ENCODE measurements around the gene TGFB1I1. TPM values are rescaled to one million over a fixed set of nuclear protein-coding genes. Genes with fewer than 3 reads are reported as not detected.

The TGFB1I1 gene
- total and polyA plus RNA-seq, 2 experiments from 2014 or later, result 4.1 to 4.2 TPM

- no peaks in the 10 kb centered on the region for H3K36me3 ChIP-seq (ENCODE audit: insufficient read depth)
- TF ChIP-seq ETS1 (IDR thresholded peaks at IDR 0.05) (no peak), POLR2AphosphoS5 (IDR thresholded peaks at IDR 0.05; ENCODE audit: low read depth) (no peak; the same call in 1 of the 2 replicates), JUNB (IDR thresholded peaks at IDR 0.05; ENCODE audit: unreplicated experiment) (no peak), STAT1 (IDR thresholded peaks at IDR 0.05; ENCODE audit: unreplicated experiment) (no peak), EZH2phosphoT487 (IDR thresholded peaks at IDR 0.05; ENCODE audit: unreplicated experiment) (no peak), REST (IDR thresholded peaks at IDR 0.05; ENCODE audit: unreplicated experiment) (no peak), CREB1 (CRISPR knock-in tag; IDR thresholded peaks at IDR 0.05; ENCODE audit: low read depth) (no peak), NANOG (IDR thresholded peaks at IDR 0.05; ENCODE audit: borderline replicate concordance) (no peak), ZNF114 (CRISPR knock-in tag; IDR thresholded peaks at IDR 0.05) (no peak), ZNF331 (CRISPR knock-in tag; IDR thresholded peaks at IDR 0.05; ENCODE audit: low read depth) (no peak), EZH2 (IDR thresholded peaks at IDR 0.05; ENCODE audit: low read depth, unreplicated experiment) (no peak), CTCF (conservative IDR thresholded peaks at IDR 0.05; ENCODE audit: low read depth in 2 of 2) (no peak)
- TF ChIP-seq, protein P1, sequence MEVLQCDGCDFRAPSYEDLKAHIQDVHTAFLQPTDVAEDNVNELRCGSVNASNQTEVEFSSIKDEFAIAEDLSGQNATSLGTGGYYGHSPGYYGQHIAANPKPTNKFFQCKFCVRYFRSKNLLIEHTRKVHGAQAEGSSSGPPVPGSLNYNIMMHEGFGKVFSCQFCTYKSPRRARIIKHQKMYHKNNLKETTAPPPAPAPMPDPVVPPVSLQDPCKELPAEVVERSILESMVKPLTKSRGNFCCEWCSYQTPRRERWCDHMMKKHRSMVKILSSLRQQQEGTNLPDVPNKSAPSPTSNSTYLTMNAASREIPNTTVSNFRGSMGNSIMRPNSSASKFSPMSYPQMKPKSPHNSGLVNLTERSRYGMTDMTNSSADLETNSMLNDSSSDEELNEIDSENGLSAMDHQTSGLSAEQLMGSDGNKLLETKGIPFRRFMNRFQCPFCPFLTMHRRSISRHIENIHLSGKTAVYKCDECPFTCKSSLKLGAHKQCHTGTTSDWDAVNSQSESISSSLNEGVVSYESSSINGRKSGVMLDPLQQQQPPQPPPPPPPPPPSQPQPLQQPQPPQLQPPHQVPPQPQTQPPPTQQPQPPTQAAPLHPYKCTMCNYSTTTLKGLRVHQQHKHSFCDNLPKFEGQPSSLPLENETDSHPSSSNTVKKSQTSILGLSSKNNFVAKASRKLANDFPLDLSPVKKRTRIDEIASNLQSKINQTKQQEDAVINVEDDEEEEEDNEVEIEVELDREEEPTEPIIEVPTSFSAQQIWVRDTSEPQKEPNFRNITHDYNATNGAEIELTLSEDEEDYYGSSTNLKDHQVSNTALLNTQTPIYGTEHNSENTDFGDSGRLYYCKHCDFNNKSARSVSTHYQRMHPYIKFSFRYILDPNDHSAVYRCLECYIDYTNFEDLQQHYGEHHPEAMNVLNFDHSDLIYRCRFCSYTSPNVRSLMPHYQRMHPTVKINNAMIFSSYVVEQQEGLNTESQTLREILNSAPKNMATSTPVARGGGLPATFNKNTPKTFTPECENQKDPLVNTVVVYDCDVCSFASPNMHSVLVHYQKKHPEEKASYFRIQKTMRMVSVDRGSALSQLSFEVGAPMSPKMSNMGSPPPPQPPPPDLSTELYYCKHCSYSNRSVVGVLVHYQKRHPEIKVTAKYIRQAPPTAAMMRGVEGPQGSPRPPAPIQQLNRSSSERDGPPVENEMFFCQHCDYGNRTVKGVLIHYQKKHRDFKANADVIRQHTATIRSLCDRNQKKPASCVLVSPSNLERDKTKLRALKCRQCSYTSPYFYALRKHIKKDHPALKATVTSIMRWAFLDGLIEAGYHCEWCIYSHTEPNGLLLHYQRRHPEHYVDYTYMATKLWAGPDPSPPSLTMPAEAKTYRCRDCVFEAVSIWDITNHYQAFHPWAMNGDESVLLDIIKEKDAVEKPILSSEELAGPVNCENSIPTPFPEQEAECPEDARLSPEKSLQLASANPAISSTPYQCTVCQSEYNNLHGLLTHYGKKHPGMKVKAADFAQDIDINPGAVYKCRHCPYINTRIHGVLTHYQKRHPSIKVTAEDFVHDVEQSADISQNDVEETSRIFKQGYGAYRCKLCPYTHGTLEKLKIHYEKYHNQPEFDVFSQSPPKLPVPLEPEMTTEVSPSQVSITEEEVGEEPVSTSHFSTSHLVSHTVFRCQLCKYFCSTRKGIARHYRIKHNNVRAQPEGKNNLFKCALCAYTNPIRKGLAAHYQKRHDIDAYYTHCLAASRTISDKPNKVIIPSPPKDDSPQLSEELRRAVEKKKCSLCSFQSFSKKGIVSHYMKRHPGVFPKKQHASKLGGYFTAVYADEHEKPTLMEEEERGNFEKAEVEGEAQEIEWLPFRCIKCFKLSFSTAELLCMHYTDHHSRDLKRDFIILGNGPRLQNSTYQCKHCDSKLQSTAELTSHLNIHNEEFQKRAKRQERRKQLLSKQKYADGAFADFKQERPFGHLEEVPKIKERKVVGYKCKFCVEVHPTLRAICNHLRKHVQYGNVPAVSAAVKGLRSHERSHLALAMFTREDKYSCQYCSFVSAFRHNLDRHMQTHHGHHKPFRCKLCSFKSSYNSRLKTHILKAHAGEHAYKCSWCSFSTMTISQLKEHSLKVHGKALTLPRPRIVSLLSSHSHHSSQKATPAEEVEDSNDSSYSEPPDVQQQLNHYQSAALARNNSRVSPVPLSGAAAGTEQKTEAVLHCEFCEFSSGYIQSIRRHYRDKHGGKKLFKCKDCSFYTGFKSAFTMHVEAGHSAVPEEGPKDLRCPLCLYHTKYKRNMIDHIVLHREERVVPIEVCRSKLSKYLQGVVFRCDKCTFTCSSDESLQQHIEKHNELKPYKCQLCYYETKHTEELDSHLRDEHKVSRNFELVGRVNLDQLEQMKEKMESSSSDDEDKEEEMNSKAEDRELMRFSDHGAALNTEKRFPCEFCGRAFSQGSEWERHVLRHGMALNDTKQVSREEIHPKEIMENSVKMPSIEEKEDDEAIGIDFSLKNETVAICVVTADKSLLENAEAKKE (CRISPR knock-in tag; IDR thresholded peaks at IDR 0.05), result no peak
- peaks cover 29% of the 10 kb centered on the region for H3K36me3 Mint-ChIP-seq (ENCODE audit: low read depth)
- H3K4me3 ChIP-seq, result no peak overlapping the region
- H3K27me3 ChIP-seq (ENCODE audit: insufficient read depth), result peaks cover 58% of the 10 kb centered on the region
- no peaks in the 10 kb centered on the region for H3K9me2 ChIP-seq (ENCODE audit: insufficient read depth)
- H3K27ac Mint-ChIP-seq, result no peak overlapping the region
- no peaks in the 10 kb centered on the region for H3F3A ChIP-seq (replicated peaks; ENCODE audit: low read depth)
- peaks cover 16% of the 10 kb centered on the region; the same call in 2 of the 3 replicates for H3K4me1 Mint-ChIP-seq
- no peaks in the 10 kb centered on the region for H4K20me1 ChIP-seq (replicated peaks; ENCODE audit: insufficient read depth)
- H3K27ac ChIP-seq (ENCODE audit: low read depth), result no peak overlapping the region
- no peak overlapping the region for H3K4me2 ChIP-seq
- peak overlapping the region; percentile 79 for H3K4me3 Mint-ChIP-seq
- H3K79me2 ChIP-seq (replicated peaks; ENCODE audit: insufficient read depth), result no peaks in the 10 kb centered on the region
- no peak overlapping the region for H2AFZ ChIP-seq
- no peaks in the 10 kb centered on the region; the same call in 1 of the 2 replicates for H3K4me1 ChIP-seq (ENCODE audit: insufficient read depth)
- H3K27me3 Mint-ChIP-seq (ENCODE audit: insufficient read depth, low read depth, poor library complexity), result peaks cover 57% of the 10 kb centered on the region
- ATAC-seq, result no peak
- no peak for DNase-seq (ENCODE audit: low spot score)
- no peaks in the 10 kb centered on the region; the same call in 2 of the 3 replicates for H3K9me3 Mint-ChIP-seq
Observed at GRCh38 chr16:31489298-31489564, 17.3 kb downstream of the TGFB1I1 start.

All from GM23338 (cell line).